IMR-90 (cell line): Measurements from ENCODE around the gene B3GLCT. TPM values are rescaled to one million over a fixed set of nuclear protein-coding genes. Genes with fewer than 3 reads are reported as not detected.
A peak's percentile ranks its signal among the peaks of the same experiment; 100 is the strongest.

Experiments used
- ATAC-seq: fragments of 200-7000 bp; cut with Tn5 transposase; 2 replicates; pipeline ENCODE4 v1.9.1; 2020; ENCODE audit warnings: low read depth, mild to moderate bottlenecking, moderate library complexity
- BruUV-seq: library from RNA; stranded (reverse); fragments of 400-500 nt; replicated peaks from 2 replicates; lab custom pipeline; 2021; lab: Mats Ljungman, UMichigan
- CTCF ChIA-PET: fragments of 300-600 bp; formaldehyde crosslinking; extraction: SDS; loops from one replicate; lab custom pipeline; 2021; ENCODE audit warnings: antibody characterized with exemption; lab: Yijun Ruan, JAX
- POLR2A ChIA-PET: fragments of 300-600 bp; sonication (Branson Sonifier 250); formaldehyde crosslinking; loops from one replicate; lab custom pipeline; 2022; ENCODE audit warnings: antibody characterized with exemption; ENCODE audit not compliant: unreplicated experiment; lab: Charles Lee
- DNase-seq: peaks from one replicate; pipeline ENCODE4 v3.0.0; 2013
- H2AFZ ChIP-seq: replicated peaks from 2 replicates; pipeline ENCODE3; 2013; ENCODE audit warnings: low read length, mild to moderate bottlenecking; ENCODE audit not compliant: poor library complexity
- H2AK5ac ChIP-seq: 2 replicates; pipeline ENCODE4 v1.6.1; 2013; ENCODE audit warnings: low read depth, low read length, inconsistent platforms
- H2AK9ac ChIP-seq: replicated peaks from 2 replicates; pipeline ENCODE3; 2013; ENCODE audit warnings: mild to moderate bottlenecking, low read depth, low read length, moderate library complexity; ENCODE audit not compliant: poor library complexity
- H2BK120ac ChIP-seq: 2 replicates; pipeline ENCODE4 v1.6.1; 2013; ENCODE audit warnings: low read depth, low read length, inconsistent platforms
- H2BK15ac ChIP-seq: 3 replicates; pipeline ENCODE4 v1.6.1; 2013; ENCODE audit warnings: low read depth, low read length, inconsistent platforms
- H2BK20ac ChIP-seq: 2 replicates; pipeline ENCODE4 v1.6.1; 2013; ENCODE audit warnings: low read depth, mild to moderate bottlenecking, inconsistent platforms, low read length, moderate library complexity
- H2BK5ac ChIP-seq: 2 replicates; pipeline ENCODE4 v1.6.1; 2013; ENCODE audit warnings: mild to moderate bottlenecking, low read depth, low read length, inconsistent platforms; ENCODE audit not compliant: poor library complexity, severe bottlenecking
- H3K14ac ChIP-seq: replicated peaks from 2 replicates; pipeline ENCODE4 v1.6.1; 2013; ENCODE audit warnings: low read depth, low read length, inconsistent platforms
- H3K18ac ChIP-seq: 2 replicates; pipeline ENCODE4 v1.6.1; 2013; ENCODE audit warnings: low read depth, low read length, control low read depth
- H3K23ac ChIP-seq: 2 replicates; pipeline ENCODE4 v1.6.1; 2013; ENCODE audit warnings: low read depth, low read length, inconsistent platforms
- H3K27ac ChIP-seq: 2 replicates; pipeline ENCODE4 v1.5.1; 2013; ENCODE audit warnings: mild to moderate bottlenecking, control low read depth, low read length; ENCODE audit not compliant: insufficient read depth
- H3K27me3 ChIP-seq: 2 replicates; pipeline ENCODE4 v1.6.1; 2013; ENCODE audit warnings: low read length; ENCODE audit not compliant: control insufficient read depth, insufficient read depth
- H3K36me3 ChIP-seq: 2 replicates; pipeline ENCODE4 v1.6.1; 2013; ENCODE audit warnings: low read length, mixed read lengths; ENCODE audit not compliant: control insufficient read depth, insufficient read depth
- H3K4ac ChIP-seq: 2 replicates; pipeline ENCODE4 v1.6.1; 2013; ENCODE audit warnings: low read depth, low read length, inconsistent platforms
- H3K4me1 ChIP-seq: 2 replicates; pipeline ENCODE4 v1.6.1; 2013; ENCODE audit warnings: low read length, mixed read lengths; ENCODE audit not compliant: control insufficient read depth, insufficient read depth
- H3K4me2 ChIP-seq: 2 replicates; pipeline ENCODE4 v1.6.1; 2013; ENCODE audit warnings: low read depth, mild to moderate bottlenecking, control low read depth, low read length, moderate library complexity
- H3K4me3 ChIP-seq: 2 replicates; pipeline ENCODE4 v1.5.1; 2013; ENCODE audit warnings: low read depth, mild to moderate bottlenecking, control low read depth, low read length, moderate library complexity; ENCODE audit not compliant: insufficient read depth
- H3K56ac ChIP-seq: 2 replicates; pipeline ENCODE4 v1.6.1; 2013; ENCODE audit warnings: low read length, inconsistent platforms; ENCODE audit not compliant: insufficient read depth; ENCODE audit errors: extremely low read depth
- H3K79me1 ChIP-seq, 2 experiments: 2 replicates each; pipeline ENCODE4 v1.6.1; 2013; ENCODE audit warnings: low read length in 2 of 2, inconsistent platforms in 1 of 2, low read depth in 1 of 2
- H3K9ac ChIP-seq: 2 replicates; pipeline ENCODE4 v1.6.1; 2013; ENCODE audit warnings: low read depth, low read length, control low read depth
- H3K9me1 ChIP-seq: 2 replicates; pipeline ENCODE4 v1.6.1; 2013; ENCODE audit warnings: low read length, inconsistent platforms; ENCODE audit not compliant: insufficient read depth
- H3K9me3 ChIP-seq: 2 replicates; pipeline ENCODE4 v1.6.1; 2013; ENCODE audit warnings: low read length; ENCODE audit not compliant: control insufficient read depth, insufficient read depth
- H4K20me1 ChIP-seq: 2 replicates; pipeline ENCODE4 v1.6.1; 2013; ENCODE audit warnings: low read length, inconsistent platforms; ENCODE audit not compliant: insufficient read depth
- H4K5ac ChIP-seq: 2 replicates; pipeline ENCODE4 v1.6.1; 2013; ENCODE audit warnings: mild to moderate bottlenecking, low read depth, low read length, control low read depth
- H4K8ac ChIP-seq, 2 experiments: 2 replicates each; pipeline ENCODE4 v1.6.1; 2013; ENCODE audit warnings: low read depth in 2 of 2, low read length in 2 of 2, control low read depth in 1 of 2, inconsistent platforms in 1 of 2
- H4K91ac ChIP-seq: 2 replicates; pipeline ENCODE4 v1.6.1; 2013; ENCODE audit warnings: low read depth, low read length, inconsistent platforms; ENCODE audit not compliant: insufficient read depth
- CEBPB ChIP-seq: IDR thresholded peaks from 2 replicates; pipeline ENCODE4 v1.6.1; 2012; ENCODE audit warnings: low read depth, low read length, improper control_type of control experiment
- MAZ ChIP-seq: IDR thresholded peaks from 2 replicates; pipeline ENCODE4 v1.6.1; 2012; ENCODE audit warnings: low read depth, mild to moderate bottlenecking, low read length, improper control_type of control experiment, moderate library complexity, borderline replicate concordance
- NFE2L2 ChIP-seq: fragments of 150-350 bp; IDR thresholded peaks from 2 replicates; pipeline ENCODE4 v1.6.1; 2016; ENCODE audit warnings: low read depth, mild to moderate bottlenecking, low read length
- WGBS, 2 experiments: methylation state at CpG; one replicate each; pipeline versions ENCODE4 v1.1.5 to v1.1.7; 2013; ENCODE audit warnings: missing lambda C conversion rate in 2 of 2; ENCODE audit not compliant: insufficient read length in 1 of 2; ENCODE audit errors: extremely low coverage in 2 of 2; 5-methylcytosine and 5-hydroxymethylcytosine counted together
- dilution Hi-C: fragments of 300-500 bp; cut with HindIII; formaldehyde crosslinking; loops from one replicate; pipeline ENCODE4 v1.14.3; 2018; ENCODE audit warnings: low sequenced_read_pairs; ENCODE audit not compliant: unreplicated experiment
- in situ Hi-C: fragments of 300-500 bp; cut with MboI; formaldehyde crosslinking; loops from 3 replicates; pipeline ENCODE4 v1.14.3; 2019; ENCODE audit warnings: low sequenced_read_pairs, inconsistent platforms, mixed read lengths
- intact Hi-C: fragments of 100-400 bp; cut with micrococcal nuclease; formaldehyde crosslinking; loops from 2 replicates; pipeline ENCODE4 v1.10.0; 2022
- polyA plus RNA-seq, 3 experiments: library from polyadenylated mRNA; depleted of rRNA; stranded (reverse); fragments of >200 nt; gene quantifications; 2 replicates each; pipeline ENCODE4 v1.2.3, GENCODE V29; 2012; ENCODE audit warnings: low replicate concordance in 1 of 3
- total RNA-seq: library from RNA; depleted of rRNA; stranded (reverse); fragments of >200 nt; gene quantifications from 2 replicates; pipeline ENCODE4 v1.2.3, GENCODE V29; 2012

The B3GLCT gene
- total and polyA plus RNA-seq, 2 of the 4 experiments (the other 2 are of a cell fraction): 2.0 to 4.5 TPM

- Histone ChIP-seq H3K18ac (0 out of 2 replicates have a peak overlapping the region, but pooled peaks have one; percentile 54), H4K8ac (no peak overlapping the region), H4K91ac (no peak overlapping the region), H3K9ac (no peak overlapping the region), H3K4ac (no peak overlapping the region), H3K4me1 (no peaks in the 10 kb centered on the region; the same call in 1 of the 2 replicates), H3K23ac (no peak overlapping the region), H2AK5ac (no peak overlapping the region), H2BK120ac (peak overlapping the region; percentile 5; the same call in 1 of the 2 replicates), H3K4me3 (no peak overlapping the region), H3K27ac (no peak overlapping the region), H2AK9ac (no peak overlapping the region), H2BK5ac (peak overlapping the region; percentile 73), H2AFZ (no peak overlapping the region), H2BK20ac (no peak overlapping the region), H4K5ac (no peak overlapping the region), H3K79me1 (peaks cover 15 to 46% of the 10 kb centered on the region in 2 experiments), H3K9me1 (no peaks in the 10 kb centered on the region), H3K27me3 (no peaks in the 10 kb centered on the region), H3K36me3 (peaks cover 18% of the 10 kb centered on the region), H3K4me2 (no peak overlapping the region; the same call in 1 of the 2 replicates), H3K56ac (no peak overlapping the region), H3K14ac (no peak overlapping the region), H3K9me3 (no peaks in the 10 kb centered on the region), H2BK15ac (no peak overlapping the region), H4K20me1 (peaks cover 7% of the 10 kb centered on the region; the same call in 1 of the 2 replicates)
- TF ChIP-seq CEBPB: 0 out of 2 replicates have a peak, but pooled peaks have one; percentile 6
- no peak for TF ChIP-seq NFE2L2
- TF ChIP-seq MAZ: no peak
- ChIA-PET POLR2A (no interaction called here), CTCF (no interaction called here)
- in situ Hi-C loops (no loop called here), intact Hi-C loops (loop anchor here (2.0 kb wide), 1 partner anchor 16 kb away; no protein-coding TSS in a partner anchor), dilution Hi-C loops (no loop called here)
- BruUV-seq: no TSS peak
- no CpG with 5 or more reads among the region's 2 CpGs for WGBS, 2 experiments
- ATAC-seq (peak; percentile 71), DNase-seq (peak; percentile 65)
Observed at GRCh38 chr13:31154939-31155338, 44.8 kb upstream of the B3GLCT start.
